ENCODE measurements around the gene NIPAL1.

DNA sequence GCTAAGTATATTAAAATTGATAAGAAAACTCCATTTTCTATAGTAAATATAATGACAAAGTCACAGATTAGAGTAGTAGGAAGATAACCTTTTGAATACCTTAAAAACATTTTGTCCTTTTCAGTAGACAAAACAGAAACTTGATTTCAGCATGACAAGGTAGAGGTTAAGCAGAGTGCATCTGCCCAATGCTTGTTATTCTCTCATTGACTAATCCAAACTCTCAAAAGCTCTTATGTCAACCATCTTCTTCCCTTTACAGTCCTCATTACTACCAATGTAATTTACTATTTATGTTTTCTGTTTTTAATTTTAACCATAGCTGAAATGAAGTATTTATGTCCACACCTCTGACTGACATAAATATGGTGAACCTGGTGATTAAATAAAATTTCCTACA lies 11.1 kb downstream of the NIPAL1 start:
- TF ChIP-seq, protein P1, sequence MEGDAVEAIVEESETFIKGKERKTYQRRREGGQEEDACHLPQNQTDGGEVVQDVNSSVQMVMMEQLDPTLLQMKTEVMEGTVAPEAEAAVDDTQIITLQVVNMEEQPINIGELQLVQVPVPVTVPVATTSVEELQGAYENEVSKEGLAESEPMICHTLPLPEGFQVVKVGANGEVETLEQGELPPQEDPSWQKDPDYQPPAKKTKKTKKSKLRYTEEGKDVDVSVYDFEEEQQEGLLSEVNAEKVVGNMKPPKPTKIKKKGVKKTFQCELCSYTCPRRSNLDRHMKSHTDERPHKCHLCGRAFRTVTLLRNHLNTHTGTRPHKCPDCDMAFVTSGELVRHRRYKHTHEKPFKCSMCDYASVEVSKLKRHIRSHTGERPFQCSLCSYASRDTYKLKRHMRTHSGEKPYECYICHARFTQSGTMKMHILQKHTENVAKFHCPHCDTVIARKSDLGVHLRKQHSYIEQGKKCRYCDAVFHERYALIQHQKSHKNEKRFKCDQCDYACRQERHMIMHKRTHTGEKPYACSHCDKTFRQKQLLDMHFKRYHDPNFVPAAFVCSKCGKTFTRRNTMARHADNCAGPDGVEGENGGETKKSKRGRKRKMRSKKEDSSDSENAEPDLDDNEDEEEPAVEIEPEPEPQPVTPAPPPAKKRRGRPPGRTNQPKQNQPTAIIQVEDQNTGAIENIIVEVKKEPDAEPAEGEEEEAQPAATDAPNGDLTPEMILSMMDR (IDR thresholded peaks at IDR 0.05; ENCODE audit: low read length): no peak
- TF ChIP-seq EZH2phosphoT487 (IDR thresholded peaks at IDR 0.05; ENCODE audit: low read length): no peak
- TF ChIP-seq EZH2 (optimal IDR thresholded peaks at IDR 0.05; ENCODE audit: low read depth, low read length): no peak

Data from MM.1S (cell line).